ENCODE measurements around the gene ZNF550. TPM values are rescaled to one million over a fixed set of nuclear protein-coding genes. Genes with fewer than 3 reads are reported as not detected.

ZNF550 gene
- total and polyA plus RNA-seq, 2 of the 13 experiments (the other 11 are each of a cell fraction or from before 2014, with no cell fraction given): 8.6 to 9.1 TPM

DNA sequence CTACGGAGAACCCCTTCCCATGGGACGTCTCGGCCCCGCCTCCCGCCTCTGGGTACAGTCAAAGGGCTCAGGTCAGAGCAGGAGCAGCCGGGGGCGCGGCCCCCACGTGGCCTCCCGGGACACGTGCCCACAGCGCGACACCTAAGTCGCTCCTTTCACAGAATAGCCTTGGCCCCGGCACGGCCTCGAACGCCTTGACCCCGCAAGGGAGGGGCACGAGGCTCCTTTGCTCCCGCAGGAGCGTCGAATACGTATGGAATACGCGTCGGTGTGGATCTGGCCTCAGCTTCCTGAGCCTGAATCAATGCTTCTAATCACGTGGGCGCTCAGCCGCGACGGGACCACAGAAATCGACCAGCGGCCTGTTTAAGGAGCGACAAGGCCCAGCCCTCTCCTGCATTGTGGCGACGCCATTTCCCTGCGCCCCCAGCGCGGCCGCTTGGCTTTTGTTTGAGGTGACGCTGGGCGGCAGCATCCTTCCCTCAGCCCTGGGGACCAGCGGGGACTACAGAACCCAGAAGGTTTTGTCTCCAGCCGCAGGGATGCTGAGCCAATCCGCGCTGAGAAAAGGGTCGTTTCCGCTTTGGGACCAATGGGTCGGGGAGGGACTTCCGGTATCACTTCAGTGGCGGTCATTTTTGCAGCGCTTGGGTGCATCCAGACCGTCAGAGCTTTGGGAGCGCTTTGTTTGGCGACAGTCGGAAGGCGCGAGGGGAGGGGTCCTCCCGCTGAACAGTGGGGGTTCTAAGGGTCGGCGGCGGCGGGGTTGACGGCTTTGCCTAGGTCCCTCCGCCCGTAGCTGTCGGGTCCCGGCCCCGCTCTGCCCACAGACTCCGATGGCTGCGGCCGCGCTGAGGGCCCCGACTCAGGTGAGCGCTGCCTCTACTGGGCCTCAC is 24.1 kb upstream of the ZNF550 start, which contains the start of gene ZIK1 (continued):
- TF ChIP-seq NFIB (CRISPR knock-in tag; IDR thresholded peaks at IDR 0.05; ENCODE audit: borderline replicate concordance): 0 out of 2 replicates have a peak, but pooled peaks have one; percentile 26
- TF ChIP-seq JARID2 (CRISPR knock-in tag; IDR thresholded peaks at IDR 0.05; ENCODE audit: insufficient replicate concordance): no peak
- TF ChIP-seq NR3C1 (CRISPR knock-in tag; IDR thresholded peaks at IDR 0.05): no peak
- no peak for TF ChIP-seq SYNCRIP (IDR thresholded peaks at IDR 0.05; ENCODE audit: insufficient read depth, low read depth, low read length)
- TF ChIP-seq HOXA7 (CRISPR knock-in tag; IDR thresholded peaks at IDR 0.05): no peak
- TF ChIP-seq ZNF781 (CRISPR knock-in tag; IDR thresholded peaks at IDR 0.05; ENCODE audit: borderline replicate concordance, not compliant biosample characterization): no peak
- no peak for TF ChIP-seq ZFP90 (CRISPR knock-in tag; IDR thresholded peaks at IDR 0.05; ENCODE audit: borderline replicate concordance)
- TF ChIP-seq KMT2B (CRISPR knock-in tag; IDR thresholded peaks at IDR 0.05): no peak
- TF ChIP-seq MEIS2 (CRISPR knock-in tag; IDR thresholded peaks at IDR 0.05): no peak
- no peak for TF ChIP-seq HDAC2 (CRISPR knock-in tag; IDR thresholded peaks at IDR 0.05)
- no peak for TF ChIP-seq ZNF207 (IDR thresholded peaks at IDR 0.05; ENCODE audit: borderline replicate concordance)
- TF ChIP-seq, protein P1, sequence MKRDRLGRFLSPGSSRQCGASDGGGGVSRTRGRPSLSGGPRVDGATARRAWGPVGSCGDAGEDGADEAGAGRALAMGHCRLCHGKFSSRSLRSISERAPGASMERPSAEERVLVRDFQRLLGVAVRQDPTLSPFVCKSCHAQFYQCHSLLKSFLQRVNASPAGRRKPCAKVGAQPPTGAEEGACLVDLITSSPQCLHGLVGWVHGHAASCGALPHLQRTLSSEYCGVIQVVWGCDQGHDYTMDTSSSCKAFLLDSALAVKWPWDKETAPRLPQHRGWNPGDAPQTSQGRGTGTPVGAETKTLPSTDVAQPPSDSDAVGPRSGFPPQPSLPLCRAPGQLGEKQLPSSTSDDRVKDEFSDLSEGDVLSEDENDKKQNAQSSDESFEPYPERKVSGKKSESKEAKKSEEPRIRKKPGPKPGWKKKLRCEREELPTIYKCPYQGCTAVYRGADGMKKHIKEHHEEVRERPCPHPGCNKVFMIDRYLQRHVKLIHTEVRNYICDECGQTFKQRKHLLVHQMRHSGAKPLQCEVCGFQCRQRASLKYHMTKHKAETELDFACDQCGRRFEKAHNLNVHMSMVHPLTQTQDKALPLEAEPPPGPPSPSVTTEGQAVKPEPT (CRISPR knock-in tag; IDR thresholded peaks at IDR 0.05; ENCODE audit: low read depth): no peak
- no peak for TF ChIP-seq REXO4 (CRISPR knock-in tag; IDR thresholded peaks at IDR 0.05; ENCODE audit: borderline replicate concordance)
- no peak for TF ChIP-seq TCF7L2 (IDR thresholded peaks at IDR 0.05; ENCODE audit: low read depth, low read length)
- no peak for TF ChIP-seq RAD21 (CRISPR knock-in tag; IDR thresholded peaks at IDR 0.05)
- TF ChIP-seq ZBTB4 (CRISPR knock-in tag; IDR thresholded peaks at IDR 0.05; ENCODE audit: borderline replicate concordance): no peak
- TF ChIP-seq SP2 (CRISPR knock-in tag; IDR thresholded peaks at IDR 0.05): peak; percentile 89
- no peak for TF ChIP-seq ZNF816 (CRISPR knock-in tag; IDR thresholded peaks at IDR 0.05; ENCODE audit: borderline replicate concordance)
- no peak for TF ChIP-seq ZNF496 (CRISPR knock-in tag; IDR thresholded peaks at IDR 0.05; ENCODE audit: insufficient replicate concordance)
- TF ChIP-seq, protein P2, sequence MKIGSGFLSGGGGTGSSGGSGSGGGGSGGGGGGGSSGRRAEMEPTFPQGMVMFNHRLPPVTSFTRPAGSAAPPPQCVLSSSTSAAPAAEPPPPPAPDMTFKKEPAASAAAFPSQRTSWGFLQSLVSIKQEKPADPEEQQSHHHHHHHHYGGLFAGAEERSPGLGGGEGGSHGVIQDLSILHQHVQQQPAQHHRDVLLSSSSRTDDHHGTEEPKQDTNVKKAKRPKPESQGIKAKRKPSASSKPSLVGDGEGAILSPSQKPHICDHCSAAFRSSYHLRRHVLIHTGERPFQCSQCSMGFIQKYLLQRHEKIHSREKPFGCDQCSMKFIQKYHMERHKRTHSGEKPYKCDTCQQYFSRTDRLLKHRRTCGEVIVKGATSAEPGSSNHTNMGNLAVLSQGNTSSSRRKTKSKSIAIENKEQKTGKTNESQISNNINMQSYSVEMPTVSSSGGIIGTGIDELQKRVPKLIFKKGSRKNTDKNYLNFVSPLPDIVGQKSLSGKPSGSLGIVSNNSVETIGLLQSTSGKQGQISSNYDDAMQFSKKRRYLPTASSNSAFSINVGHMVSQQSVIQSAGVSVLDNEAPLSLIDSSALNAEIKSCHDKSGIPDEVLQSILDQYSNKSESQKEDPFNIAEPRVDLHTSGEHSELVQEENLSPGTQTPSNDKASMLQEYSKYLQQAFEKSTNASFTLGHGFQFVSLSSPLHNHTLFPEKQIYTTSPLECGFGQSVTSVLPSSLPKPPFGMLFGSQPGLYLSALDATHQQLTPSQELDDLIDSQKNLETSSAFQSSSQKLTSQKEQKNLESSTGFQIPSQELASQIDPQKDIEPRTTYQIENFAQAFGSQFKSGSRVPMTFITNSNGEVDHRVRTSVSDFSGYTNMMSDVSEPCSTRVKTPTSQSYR (CRISPR knock-in tag; IDR thresholded peaks at IDR 0.05; ENCODE audit: borderline replicate concordance): no peak
- no peak; the same call in 1 of the 2 replicates for TF ChIP-seq ZMYM4 (CRISPR knock-in tag; IDR thresholded peaks at IDR 0.05)

All from HepG2 (cell line).